GM18507 (cell line): Measurements from ENCODE around the gene OCSTAMP.
A peak's percentile ranks its signal among the peaks of the same experiment; 100 is the strongest.

Experiments
- DNase-seq: peaks from one replicate; pipeline ENCODE4 v3.0.0; 2011; ENCODE audit warnings: low read depth; ENCODE audit not compliant: insufficient read length; ENCODE audit errors: extremely low spot score
- FAIRE-seq: peaks from 2 replicates; lab custom pipeline; 2011; peaks lifted over from hg19 to GRCh38; lab: Jason Lieb, UNC

Gene OCSTAMP, protein sequence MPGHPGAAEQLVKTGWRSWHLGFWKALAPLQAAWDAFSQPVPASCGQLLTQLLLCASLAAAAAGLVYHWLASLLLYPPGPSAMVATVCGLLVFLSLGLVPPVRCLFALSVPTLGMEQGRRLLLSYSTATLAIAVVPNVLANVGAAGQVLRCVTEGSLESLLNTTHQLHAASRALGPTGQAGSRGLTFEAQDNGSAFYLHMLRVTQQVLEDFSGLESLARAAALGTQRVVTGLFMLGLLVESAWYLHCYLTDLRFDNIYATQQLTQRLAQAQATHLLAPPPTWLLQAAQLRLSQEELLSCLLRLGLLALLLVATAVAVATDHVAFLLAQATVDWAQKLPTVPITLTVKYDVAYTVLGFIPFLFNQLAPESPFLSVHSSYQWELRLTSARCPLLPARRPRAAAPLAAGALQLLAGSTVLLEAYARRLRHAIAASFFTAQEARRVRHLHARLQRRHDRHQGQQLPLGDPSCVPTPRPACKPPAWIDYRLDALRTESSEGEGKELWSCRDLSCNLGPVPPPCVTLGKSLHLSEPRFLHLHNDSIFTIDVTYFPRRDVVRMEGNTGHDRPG

DNA sequence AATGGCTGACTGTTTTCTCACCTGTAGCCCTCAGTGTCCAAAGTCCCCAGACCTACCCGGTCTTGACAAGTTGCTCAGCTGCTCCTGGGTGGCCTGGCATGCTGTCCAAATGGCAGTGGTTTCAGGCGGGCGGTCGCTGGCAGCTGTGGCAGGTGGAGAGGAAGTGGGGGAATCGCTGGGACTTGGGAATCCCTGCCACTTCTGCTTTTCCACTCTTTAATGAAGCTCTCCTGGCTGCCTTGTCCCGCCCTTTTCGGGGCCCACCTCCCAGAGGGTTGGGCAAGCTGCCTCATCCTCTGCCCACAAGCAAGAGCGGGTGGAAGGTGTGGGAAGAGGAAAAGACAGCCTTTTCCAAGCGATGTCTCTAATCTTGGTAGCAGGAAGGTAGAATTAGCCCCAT is at the start of gene OCSTAMP:
Gene OCSTAMP (minus strand): TSS at position 194 of the 400 bp plus-strand sequence. CDS start 94 bp downstream, at position 100.
- DNase-seq (no peak), FAIRE-seq (no peak)

GRCh38 chr20:46599227-46599987 is 49.0 kb upstream of the OCSTAMP start:
- no peak for FAIRE-seq
- DNase-seq: no peak

DNA sequence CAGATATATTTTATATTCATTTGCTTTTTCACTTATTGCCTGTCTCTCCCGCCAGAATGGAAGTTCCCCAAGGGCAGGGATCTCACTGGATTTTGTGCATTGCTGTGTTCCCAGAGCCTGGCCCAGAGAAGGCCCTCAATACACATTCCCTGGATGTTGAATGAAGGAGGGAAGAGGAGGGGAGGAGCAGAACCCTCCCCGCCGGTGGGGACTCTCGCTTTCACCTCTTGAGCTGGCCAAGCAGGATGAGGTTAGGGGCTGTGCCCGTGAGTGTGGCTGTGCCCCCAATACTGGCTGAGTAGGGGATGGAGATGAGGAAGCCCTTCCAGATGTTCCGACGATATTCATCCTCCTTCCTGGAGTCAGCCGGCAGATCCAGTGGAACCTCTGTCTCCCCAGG is 45.5 kb upstream of the OCSTAMP start:
- DNase-seq (no peak), FAIRE-seq (no peak)

GRCh38 chr20:46594725-46595124 is 44.3 kb upstream of the OCSTAMP start:
- FAIRE-seq (no peak), DNase-seq (no peak)

- DNase-seq (no peak), FAIRE-seq (no peak)
These were observed 42.3 kb upstream of the OCSTAMP start for GRCh38 chr20:46592580-46593362.

DNA sequence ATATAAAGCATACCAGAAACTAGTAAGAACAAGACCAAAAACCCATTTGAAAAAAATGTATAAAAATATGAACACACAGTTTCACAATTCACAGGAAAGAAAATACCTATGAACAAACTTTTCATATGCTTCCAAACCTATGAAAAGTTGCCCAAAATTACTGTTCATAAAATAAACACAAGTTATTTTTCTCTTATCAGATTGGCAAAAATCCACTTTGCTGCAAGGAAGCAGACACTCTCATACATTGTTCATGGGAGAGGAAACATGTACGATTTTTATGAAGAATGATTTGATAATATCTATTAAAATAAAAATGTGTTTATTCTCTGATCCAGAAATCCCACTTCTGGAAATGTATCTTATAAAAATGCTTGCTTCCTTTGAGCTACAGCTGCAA is 40.0 kb upstream of the OCSTAMP start:
- FAIRE-seq: no peak
- no peak for DNase-seq

DNA sequence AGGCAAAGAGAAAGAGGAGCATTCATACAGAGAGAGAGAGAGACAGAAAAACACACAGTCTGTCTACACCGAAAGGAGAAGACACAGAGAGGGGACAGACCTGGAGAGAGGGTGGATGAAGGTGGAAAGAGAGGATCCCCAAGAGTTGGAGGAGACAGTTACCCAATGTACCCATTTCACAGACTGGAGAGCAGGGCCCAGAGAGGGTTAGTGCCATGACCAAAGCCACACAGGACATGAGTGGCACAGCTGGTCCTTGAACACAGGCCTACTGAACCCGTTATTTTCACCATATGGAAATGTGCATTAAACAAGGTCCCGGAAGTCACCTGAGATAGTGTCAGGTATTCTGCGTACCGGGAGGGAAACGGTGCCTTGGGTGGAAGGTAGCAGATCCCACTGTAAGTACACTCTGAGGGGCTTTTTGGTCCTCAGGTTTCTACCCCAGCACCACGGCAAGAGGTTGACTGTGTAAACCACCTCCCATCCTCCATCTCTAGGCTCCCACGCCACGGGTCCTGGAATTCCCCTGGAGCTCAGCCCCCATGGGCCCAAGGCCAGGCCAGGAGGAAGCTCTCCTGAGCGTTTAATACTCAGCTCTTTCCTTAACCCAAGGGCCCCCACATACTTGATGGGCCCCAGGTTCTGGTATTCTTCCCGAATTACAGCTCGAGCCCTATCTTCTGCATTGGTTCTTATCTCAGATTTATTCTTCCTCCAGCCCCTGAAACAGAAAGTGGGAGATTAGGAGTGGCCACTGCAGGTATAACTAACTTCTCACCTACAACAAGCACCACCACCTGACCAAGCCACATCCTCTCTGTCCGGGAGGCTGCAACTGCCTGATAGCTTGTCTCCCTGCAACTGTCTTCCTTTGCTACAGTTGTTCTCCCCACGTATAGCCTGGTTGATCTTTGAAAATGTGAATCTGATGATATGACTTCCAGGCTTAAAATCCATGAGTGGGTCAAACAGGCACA is 38.4 kb upstream of the OCSTAMP start:
- DNase-seq (peak; percentile 18), FAIRE-seq (peak; percentile 78)

- DNase-seq (no peak), FAIRE-seq (no peak)
These were observed 37.5 kb upstream of the OCSTAMP start for GRCh38 chr20:46587986-46588385.

DNA sequence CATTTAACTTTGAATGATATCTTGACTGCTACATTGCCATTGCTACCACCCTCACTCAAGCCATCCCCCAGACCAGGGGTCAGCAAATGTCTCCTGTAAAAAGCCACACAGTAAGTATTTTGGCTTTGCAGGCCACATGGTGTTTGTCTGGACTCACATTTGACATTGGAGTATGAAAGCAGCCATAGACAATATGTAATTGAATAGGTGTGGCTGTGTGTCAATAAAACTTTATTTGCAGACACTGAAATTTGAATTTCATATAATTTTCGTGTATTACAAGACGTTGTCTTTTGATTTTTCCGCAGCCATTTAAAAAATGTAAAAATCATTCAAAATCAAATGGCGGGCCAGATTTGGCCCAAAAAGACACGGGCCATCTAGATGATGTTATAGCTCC is 36.3 kb upstream of the OCSTAMP start:
- no peak for DNase-seq
- no peak for FAIRE-seq

DNA sequence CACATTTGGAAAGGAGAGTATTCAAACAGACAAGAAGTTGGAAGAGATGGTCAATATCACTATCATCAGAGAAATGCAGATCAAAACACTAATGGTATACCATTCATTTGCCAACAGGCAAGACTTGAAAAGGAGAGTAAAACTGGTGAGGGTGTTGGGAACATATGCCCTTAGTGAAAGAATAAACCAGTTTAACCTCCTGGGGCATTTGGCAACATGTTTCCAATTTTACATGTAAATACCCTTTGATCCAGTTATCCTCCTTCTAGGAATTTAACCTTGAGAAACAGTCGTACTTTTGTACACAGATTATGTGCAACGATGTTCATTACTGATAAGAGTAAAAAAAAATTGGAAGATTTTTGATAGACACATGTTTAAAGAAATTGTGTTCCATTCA is 34.1 kb upstream of the OCSTAMP start:
- no peak for FAIRE-seq

GRCh38 chr20:46583411-46584214 is 33.2 kb upstream of the OCSTAMP start:
- no peak for FAIRE-seq
- DNase-seq: no peak

More for the DNA sequence above, 34.1 kb upstream of the OCSTAMP start:
- no peak for DNase-seq

- FAIRE-seq (no peak), DNase-seq (no peak)
These were observed 32.2 kb upstream of the OCSTAMP start for GRCh38 chr20:46582648-46583047.

- no peak for FAIRE-seq
- no peak for DNase-seq
These were observed 30.9 kb upstream of the OCSTAMP start for GRCh38 chr20:46581391-46581790.

GRCh38 chr20:46580613-46581205 is 30.3 kb upstream of the OCSTAMP start:
- FAIRE-seq: no peak

GRCh38 chr20:46578745-46579144 is 28.3 kb upstream of the OCSTAMP start:
- DNase-seq (no peak), FAIRE-seq (no peak)

More at GRCh38 chr20:46580613-46581205, 30.3 kb upstream of the OCSTAMP start:
- DNase-seq: no peak

- no peak for DNase-seq
- FAIRE-seq: no peak
These were observed 26.4 kb upstream of the OCSTAMP start for GRCh38 chr20:46576774-46577395.

GRCh38 chr20:46575937-46576461 is 25.5 kb upstream of the OCSTAMP start:
- DNase-seq: no peak
- FAIRE-seq: no peak
